Kasumi-1 (cell line): Measurements from ENCODE around the gene SCD5.

ENCODE experiments used
- DNase-seq, 2 experiments: peaks; one replicate each; lab custom pipeline; 2025; lab: John Stamatoyannopoulos, UW

Gene SCD5

DNA sequence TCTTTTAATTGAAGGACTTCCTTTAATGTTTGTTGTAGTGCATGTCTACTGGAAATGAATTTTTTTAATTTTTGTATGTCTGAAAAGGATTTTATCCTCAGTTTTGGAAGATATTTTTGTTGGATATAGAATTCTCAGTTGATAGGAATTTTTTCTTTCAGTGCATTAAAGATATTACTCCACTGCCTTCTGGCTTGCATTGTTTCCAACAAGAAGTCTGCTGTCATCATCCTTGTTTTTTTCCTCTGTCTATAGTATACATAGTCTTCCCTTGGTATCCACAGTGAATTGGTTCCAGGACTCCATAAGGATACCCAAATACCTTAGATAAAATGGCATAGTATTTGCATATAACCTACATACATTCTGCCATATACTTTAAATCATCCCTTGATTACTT is 33.5 kb downstream of the SCD5 start:
- peak; percentile 8 to 29 for DNase-seq

DNA sequence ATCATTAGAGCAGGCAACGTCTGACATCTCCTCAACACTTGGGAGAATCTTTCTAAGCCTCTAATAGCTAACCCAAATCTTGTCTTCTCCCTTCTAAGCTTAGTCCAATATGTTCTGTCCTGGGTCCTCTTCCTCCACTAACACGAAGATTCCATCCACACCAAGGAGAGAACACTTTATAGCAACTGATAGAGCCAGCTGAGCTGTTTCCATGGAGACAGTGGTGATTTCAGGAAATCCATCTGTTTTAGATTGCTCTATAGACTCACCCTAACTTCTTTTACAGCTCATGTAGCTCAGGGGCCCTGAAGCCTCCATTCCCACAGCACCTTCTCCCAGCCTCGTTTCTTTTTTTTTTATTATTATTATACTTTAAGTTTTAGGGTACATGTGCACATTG is 37.4 kb downstream of the SCD5 start:
- DNase-seq, result no peak

DNA sequence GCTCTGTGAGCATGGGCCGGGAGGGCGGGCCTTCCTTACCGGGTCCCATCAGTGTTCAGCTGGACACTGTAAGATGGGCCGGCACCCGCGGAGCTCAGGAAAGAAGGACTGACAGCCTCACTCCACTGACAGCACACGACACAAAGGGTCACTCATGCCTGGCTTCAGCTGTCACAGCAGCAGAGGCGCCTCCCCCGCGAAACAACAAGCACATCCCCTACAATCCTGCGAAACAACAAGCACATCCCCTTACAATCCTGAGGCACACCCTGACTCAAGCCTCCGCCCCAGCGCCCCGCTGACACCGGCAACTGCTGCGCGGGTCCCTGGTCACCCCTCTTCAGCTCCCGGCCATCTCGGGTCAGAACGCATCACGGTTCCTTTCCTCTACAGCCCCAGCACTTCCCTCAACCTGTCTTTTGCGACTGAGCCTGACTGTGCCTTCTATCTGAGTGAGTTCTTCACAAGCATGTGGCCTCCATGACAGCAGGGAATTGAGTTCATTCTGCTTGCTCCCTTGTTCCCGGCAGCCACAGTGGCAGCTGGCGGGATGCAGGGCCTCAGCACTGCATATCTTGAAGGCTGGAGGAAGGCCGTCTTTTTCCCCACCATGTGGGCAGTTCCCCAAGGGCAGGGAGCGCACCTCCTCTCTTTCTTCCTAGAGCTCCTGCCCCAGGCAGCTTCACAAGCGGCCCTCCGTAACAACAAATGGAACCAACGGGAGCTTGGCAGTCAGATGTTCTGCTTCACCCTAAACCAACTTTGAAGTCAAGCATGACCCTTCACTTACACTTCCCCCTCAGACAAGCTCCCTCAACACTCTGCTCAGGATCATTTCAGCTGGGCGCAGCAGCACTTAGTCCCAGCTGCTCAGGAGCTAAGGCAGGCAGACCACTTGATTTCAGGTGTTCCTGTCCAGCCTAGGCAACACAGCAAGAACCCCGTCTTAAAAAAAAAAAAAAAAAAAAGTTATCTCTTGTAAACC is 39.6 kb downstream of the SCD5 start:
- DNase-seq, result no peak

DNA sequence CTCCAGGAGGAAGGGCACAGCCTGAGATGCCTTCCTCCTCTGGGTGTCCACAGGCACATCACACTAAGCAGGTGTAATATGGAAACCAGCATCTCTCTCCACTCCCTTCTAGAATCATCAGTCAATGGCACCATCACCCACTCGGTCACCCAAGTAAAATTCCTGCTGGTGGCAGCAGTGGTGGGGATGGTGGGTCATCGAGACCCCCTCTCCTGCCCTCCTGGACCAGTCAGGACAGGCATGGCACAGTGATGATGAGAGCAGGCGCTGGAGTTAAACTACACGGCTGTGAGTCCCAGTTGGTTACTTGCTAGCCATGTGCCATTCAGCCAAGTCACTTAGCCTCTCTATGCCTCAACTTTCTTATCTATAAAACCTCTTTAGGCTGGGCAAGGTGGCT is 42.5 kb downstream of the SCD5 start:
- no peak for DNase-seq

DNA sequence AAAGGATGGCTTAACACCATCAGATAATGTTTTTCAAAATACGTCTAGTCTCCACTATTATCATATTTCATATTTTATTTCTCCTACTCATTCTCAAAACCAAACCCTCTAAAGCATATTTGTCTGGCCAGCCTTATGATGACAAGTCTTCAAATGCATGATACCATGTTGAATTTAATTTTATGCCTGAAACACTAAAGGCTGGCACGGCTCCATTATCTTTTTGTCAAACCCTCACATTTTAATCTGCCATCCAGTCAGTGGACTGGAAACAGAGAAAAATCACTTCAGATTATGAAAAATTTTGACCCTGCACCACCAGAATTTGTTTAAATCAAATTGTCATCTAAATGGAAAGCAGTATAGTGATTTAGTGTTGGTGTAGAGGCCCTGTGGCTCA is 42.9 kb downstream of the SCD5 start:
- no peak for DNase-seq

DNA sequence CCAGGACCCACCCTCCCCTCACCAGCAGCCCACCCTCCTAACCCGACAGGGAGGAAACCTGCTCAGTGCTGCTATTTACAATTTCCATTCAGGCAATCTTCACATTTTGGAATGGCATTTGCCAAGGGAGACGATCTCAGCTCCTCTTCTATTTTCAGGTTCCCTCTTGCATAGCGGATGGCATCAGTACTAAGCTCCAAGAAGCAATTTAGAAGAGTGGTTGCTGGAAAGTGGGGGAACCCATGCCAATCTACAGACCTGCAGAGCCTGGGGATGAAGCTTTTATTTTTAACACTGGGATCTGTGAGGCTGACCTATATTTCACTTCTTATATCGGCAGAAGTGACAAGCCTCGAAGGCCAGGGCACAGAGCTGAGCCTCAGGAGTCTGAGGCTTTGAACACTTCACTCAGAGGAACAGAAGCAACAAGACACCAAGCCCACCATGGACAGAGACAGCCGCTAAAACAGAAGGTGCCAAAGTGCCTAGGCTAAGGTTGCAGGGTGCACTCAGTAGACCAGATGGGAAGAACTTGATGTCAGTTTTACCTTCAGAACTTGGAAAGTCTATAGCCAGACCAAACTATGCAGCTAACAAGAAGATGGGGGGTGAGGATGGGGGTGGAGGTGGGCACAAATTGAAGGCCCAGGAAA is 44.0 kb downstream of the SCD5 start:
- DNase-seq, result no peak

DNA sequence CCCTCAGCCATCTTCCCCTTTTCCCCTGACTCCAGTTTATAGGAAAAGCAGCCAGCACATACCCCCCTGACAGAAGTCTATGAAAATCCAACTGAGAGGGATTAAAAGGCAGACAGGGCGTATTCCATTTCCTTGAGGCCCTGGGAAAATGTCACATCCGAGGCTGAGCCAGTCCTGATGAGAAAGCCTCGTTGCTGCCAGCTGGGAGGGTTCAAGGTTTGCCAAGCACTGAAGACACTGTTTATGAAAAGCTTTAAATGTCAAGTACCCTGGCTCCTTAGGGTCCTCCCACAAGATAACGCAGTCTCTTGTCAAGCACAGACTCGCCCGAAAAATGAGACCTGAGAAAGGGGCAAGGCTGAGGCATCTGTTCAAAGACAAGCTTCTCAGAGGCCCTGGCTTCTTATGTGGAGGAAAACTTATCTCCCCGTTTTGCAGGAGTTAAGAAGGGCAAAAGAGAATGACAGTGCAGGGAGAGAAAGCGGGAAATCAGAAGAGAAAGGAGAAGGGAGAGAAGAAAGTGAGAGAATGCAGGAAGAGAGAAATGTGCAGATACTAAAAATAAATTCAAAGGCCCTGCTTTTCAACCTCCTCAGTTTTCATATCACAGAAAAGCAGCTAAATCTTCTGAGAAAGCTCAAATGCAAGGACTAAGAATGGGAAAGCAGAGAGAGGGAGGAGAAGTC is 44.7 kb downstream of the SCD5 start:
- DNase-seq, result no peak

DNA sequence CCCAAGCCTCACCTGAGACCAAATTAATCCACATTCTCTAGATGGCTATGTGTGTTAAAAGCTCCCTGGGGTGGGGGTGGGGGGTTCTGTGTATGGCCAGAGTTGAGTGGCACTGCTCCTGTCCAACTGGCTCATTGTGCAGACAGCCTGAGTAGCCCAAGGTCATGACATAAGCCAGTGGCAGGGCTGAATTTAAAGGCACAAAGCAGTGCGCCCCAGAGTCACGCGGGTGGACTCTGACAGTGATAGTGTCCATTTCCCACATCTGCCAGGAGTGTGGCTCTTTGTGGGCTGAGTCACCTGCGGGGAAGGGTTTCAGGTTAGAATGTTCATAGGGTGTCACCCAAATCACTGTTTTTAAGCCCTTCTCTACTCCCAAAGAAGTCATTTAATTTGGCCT is 45.4 kb downstream of the SCD5 start:
- DNase-seq, result no peak

DNA sequence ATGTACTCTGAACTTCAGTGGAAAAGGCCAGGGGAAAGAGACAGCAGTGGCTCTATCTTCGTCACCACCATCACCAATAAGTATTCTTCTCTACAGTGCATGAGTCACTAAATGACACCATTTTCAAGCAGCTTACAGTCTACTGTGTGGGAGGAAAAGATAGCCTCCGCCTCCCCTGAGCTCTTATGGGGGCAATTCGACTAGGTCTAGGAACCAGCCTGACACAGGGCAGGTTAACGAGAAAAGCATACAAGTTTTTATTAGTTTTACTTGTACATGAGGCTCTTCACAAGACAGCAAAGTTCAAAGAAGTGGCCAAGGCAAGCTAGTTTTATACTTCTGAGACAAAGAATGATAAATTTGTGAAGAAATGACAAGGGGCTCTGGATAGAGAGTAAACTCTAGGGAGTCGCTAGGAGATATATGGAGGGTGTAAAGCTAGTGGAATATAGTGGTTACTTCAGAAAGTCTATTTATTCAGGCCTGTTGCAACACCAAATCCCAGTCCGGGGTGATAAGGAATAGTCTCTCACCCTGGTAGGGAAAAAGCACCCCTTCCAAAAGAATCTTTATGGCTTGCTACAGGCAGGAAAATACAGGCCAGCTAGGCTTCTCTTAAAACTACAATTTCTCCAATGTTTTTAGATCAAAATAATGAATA is 49.7 kb downstream of the SCD5 start:
- DNase-seq, result no peak

DNA sequence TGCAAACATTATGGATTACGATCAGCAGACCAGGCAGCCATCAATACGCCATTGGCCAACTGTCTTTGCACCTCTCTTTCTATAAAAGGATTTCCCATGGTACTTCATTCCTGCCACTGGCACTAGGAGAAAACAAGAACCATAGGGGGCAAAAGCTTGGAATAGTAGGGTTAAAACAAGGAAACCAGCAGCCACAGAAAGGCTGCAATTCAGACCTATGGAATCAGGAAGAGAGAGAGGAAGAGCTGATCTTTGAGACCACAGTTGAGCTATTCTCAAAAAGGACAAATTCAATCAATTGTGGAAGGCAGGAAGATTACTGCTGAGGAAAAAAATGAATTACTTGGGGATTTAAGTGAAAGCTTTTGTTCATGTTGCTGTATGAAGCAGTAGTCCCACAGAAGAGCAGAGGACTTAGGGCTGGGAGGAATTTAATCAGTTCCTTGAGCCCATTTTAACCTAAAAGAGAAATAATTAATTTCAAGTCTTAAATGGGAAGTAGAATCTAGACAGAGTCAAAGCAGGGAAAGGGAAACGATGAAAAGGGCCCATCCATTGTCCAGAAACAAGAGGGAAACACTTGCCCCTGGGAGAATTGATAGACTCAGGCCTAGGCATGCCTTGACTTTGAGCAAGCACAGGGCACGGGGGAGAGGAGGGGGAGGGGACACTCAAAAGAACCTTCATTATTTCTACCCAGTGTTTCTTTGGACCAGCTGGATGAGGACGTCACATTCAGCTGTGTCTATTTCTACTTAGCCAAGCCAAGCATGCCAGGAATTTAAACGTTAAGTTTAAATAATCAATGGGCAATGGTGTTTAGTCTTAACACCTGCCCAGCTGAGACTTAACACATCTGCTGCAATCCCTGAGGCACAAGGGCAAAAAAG is 50.7 kb downstream of the SCD5 start:
- DNase-seq, result no peak

DNA sequence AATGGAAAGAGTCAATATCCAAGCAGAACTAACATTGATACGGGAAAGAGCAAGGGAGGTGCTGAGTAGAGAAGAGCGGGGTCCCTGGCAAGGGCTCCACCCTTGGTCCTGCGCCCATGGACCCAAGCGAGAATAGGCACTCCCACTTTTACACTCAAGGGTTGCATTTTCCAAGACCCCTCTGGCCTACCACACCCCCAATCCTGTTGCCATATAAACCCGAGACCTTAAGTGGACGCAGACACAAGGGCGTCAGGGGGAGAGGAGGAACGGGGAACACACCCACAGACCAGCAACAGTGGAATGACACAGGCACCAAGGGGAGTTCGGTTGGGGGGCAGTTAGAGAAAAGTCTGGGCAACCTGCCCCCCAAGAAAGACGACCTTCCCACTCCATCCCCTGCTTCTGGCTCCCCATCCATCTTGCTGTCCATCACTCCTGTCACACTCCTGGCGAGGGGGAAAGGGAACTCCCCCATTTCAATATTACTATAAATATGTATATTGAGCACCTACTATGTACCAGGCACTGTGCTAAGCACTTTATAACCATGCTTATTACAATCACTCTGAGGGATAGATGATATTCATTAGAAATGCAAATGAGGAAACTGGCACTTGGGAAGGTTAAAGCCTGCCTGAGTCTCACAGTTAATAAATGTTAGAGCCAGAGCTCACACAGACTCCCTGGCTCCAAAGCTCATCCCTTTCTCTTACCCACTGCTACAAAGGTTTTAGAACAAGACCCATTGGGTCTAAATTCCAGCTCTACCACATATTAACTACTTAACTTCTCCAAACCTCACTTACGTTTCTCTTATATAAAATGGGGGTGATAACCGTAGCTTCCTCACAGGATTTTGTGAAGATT is 51.7 kb downstream of the SCD5 start:
- DNase-seq, result no peak

DNA sequence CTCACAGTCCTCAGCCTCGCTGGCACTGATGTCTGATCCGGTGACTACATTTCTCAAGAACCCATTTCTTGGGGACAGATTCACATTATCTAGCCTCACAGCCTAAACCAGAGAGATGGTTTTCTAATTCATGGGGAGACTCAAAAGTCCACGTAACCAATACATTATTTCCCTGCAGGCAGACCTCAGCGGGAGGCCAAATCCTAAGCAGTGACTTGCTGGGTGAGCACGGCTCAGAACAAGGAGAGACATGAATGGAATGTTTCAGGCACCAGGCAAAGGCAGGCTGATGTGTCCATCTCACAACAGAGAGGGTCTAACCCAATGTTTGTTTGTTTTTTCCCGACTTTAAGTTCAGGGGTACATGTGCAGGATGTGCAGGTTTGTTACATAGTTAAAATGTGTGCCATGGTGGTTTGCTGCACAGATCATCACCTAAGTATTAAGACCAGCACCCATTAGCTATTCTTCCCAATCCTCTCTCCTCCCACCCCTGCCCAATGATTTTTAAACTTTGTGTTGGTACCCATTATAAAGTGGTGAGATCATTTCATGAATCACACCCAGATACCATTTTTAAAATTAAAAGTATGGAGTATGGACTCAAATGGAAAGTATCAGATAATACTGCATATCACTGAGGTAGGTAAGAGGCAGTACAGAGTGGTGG is 53.3 kb downstream of the SCD5 start:
- no peak for DNase-seq

DNA sequence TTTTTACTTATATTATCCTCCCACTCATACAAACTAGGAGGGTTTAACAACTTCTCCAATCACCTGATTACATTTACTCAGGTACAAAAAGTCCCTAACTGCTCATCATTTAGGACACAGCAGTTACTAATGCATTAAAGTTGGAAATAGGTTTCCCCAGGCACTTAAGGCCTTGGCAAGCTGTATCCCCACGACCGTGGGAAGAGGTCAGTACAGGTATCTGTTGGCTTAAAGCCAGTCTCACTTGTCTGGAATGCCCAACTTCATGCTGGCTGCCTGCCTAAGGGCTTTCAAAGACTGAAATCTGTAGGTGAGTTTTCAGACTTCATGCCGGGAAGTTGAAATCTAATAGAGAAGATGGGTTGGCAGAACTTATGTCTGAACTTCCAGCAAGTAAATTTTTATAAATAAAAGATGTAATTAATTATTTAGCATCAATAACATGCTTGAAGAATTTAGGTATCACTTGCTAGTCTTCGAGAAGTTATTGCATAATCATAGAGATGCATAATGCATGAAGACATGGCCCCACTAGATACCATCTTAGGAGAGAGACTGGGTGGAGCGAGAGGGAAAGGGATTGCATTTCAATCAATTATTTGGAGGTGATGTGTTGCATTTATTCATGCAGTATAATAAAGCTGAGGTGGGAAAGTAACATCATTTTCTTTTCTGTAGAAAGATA is 54.2 kb downstream of the SCD5 start:
- DNase-seq, result no peak

DNA sequence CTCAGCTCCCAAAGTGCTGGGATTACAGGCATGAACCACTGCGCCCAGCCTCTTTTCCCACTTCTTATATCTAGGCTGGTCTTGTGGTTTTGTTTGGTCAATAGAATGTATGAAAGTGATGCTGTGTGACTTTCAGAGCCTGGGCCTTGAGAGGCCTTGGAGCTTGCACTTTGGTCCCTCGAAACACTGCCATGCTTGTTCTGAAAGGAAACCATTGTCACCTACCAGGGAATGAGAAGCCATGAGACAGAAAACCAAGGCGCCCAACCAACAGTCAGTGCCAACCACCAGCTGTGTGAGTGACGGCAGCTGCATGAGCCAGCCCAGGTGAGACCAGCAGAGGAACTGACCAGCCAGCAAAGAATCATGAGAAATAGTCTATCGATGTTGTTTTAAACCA is 57.4 kb downstream of the SCD5 start:
- no peak for DNase-seq

DNA sequence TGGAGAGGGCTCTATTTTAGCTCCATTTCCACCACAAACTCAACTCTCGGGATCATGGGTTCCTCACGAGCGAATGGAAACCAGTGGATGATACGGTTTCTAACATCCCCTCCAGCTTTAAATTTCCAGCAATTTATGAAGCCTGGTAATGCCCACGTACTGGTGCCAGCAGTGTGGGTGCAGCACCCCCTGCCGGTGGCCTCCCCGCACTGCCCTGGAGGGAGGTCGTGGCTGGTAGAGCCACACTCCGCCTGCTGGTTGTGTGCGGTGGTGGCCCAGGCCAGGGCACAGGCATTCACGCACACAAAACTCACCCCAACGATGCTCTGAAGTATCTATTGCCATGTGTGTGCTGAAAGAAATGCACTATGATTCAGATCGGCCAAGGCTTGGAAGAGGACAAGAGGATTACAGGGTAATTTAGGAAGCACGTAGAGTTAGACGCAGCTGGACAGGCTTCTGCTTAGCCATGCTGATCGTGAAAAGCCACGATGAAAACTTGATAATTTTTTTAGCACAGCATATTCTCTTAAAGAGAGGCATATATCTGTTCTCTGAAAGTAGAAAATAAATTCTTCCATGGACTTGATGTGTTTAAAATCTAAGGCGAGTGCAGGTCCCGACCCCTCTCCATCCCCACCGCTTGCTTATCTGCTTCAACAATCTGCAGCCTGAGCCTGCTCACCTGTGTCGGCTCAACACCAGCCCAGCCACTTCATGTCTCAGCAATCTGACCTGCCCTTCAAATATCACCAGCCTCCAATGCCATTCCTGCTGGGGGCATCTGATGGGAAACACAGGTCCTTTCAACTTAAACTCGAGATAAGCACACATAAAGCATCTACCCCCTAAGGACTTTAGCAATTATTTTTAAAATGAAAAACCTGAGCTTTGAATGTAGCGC is 59.1 kb downstream of the SCD5 start:
- DNase-seq, result peak; percentile 66 to 74

DNA sequence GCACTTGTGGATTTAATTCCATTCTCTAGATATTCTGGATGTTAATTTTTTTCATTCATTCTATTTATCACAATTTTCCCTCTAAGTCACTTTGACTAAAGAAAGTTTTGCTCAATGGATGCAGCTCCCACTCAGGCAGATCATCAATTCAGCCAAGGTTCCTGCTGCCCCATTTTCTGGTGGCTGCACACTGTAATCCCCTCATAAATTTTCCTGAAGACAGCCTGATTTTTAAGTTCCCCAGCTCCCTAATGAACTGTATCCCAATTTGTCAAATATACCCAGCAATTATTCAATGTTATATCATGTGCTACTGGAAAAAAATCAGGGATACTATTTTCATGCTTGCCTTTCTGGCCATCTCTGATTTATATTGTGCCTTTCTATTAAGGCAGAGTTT is 61.2 kb downstream of the SCD5 start:
- no peak for DNase-seq

DNA sequence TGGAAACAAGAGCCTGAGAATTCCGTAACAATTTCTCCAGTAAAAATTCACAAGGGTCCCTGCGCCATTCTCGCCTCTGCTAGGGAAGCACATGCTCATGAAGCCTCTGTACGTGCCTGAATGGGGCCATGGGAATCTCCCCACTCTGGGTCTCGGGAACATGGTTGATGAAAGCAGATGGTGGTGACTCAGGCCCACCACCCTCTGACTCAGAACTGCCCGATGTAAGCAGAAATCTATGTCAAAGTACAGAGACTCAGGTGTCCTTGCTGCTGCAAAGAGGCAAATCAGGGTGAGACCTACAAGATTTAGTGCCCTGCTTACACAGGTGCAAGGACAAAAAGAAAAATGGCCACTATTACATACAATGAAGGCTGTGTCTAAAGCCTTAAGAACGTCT is 65.0 kb downstream of the SCD5 start:
- no peak for DNase-seq

DNA sequence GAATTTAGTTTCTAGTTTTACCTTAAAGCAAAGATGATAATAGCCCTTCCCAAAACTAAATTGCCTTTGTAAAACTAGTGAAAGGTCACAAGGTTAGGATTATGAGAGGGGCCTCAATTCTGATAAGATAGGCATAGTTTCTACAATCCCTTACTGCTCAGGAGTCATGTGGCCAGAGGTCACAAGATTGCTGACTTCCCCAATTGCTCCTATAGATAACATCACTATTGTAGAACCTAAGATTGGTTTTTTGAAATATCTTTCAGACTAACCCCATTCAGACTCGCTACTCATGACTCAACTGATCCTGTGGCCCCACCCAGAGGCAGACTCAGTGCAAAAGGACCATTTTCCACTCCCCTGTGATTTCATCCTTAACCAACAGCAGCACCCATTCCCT is 70.3 kb downstream of the SCD5 start:
- no peak for DNase-seq
